NCI-H1417 (cell line): ENCODE measurements around the gene HOXC10.
A peak's percentile ranks its signal among the peaks of the same experiment; 100 is the strongest.

ENCODE experiments used
- DNase-seq, 3 experiments: peaks; one replicate each; lab custom pipeline; 2025; lab: John Stamatoyannopoulos, UW

HOXC10 gene

GRCh38 chr12:54016478-54016964, 31.6 kb downstream of the HOXC10 start:
- peak; percentile 71 to 81 (median 79) for DNase-seq

GRCh38 chr12:54017027-54017788, 32.3 kb downstream of the HOXC10 start:
- peak; percentile 82 to 98 (median 97) for DNase-seq

- peak; percentile 97 to 99 (median 99) for DNase-seq
Observed at GRCh38 chr12:54017878-54018467, 33.0 kb downstream of the HOXC10 start.

GRCh38 chr12:54018468-54018984, 33.6 kb downstream of the HOXC10 start:
- peak; percentile 29 to 82 (median 74) for DNase-seq

GRCh38 chr12:54019091-54019811, 34.3 kb downstream of the HOXC10 start:
- peak; percentile 32 to 80 (median 72) for DNase-seq

DNA sequence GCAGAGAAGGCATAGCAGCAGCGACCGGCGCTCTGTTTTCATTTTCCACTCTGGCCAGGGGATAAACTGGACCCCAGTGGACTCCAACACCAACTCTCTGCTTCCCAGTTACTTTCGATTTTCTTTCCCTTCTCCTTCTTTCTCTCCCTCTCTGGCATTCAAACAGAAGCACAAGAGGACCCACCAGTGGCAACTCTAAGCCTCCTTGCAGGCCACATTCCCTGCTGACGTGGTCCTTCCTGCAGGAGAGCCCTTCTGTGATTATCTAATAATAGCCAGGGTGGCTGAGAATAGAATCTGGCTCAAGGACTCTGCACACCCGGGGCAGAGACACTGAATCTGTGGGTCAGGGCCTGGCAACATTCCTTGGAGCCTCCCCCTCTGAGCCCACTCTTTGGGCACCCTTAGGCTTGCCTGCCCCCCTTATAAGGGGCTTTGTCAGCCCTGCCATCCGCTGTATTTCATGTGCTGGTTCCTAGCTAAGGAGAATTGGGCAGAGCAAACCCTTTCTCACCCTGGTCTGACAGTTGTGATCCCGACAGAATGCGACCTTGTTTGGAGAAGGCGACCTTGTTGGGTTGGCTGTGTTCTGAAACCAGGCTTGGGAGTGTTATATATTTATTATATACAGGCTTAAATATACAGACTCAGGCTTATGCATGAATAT, 35.1 kb downstream of the HOXC10 start:
- DNase-seq, result peak; percentile 23 to 61 (median 47)

- DNase-seq, result no peak
Observed at GRCh38 chr12:54020591-54021405, 35.9 kb downstream of the HOXC10 start.

DNA sequence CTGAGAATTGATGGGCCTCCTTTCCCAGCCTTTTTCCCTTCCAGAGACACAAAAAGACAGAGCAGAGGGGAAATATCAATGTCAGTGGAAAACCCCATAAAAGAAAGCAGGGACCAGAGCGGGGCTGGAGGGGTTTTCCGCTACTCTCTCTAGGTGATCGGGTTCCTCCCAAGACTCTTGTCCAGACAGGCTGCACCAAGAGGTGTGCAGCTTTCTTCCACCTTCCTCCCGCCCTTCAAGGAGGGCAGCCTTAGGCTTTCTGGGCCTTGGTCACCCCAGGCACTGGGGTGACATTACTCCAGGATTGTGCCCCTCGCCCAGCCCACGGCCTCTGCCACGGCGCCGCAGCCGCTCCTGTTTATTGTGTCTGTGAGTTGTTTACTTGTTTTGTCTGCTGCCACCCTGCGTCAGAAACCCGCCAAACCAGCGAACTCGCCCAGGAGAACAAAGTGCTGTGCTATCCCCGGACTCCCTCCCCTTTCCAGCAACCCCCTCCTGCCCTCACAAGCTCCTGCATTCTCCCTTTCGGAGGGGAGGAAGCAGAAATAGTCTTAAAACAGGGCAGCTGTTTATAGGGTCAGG, 36.6 kb downstream of the HOXC10 start:
- peak in 2 of 3 experiments; percentile 52 to 80 for DNase-seq

- DNase-seq, result no peak
Observed at GRCh38 chr12:54022960-54023884, 38.3 kb downstream of the HOXC10 start.

DNA sequence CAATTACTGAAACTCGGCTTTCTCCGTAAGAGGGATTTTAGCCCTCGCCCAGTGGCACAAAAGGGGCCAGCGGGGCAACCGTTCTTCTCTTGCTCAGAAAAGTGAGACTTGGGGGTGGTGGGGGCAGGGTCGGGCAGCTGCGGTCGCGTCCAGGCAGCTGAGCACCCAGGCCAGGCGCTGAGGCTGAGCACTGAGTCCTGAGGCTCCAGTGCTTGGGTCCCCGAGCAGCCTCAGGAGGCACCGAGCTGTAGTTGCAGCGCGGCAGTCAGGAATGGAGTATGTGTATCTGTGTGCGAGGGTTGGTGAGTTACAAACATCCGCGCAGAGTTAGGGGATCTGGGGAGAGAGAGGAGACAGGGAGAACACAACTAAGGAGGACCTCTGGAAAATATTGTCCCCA, 39.2 kb downstream of the HOXC10 start:
- DNase-seq, result no peak

DNA sequence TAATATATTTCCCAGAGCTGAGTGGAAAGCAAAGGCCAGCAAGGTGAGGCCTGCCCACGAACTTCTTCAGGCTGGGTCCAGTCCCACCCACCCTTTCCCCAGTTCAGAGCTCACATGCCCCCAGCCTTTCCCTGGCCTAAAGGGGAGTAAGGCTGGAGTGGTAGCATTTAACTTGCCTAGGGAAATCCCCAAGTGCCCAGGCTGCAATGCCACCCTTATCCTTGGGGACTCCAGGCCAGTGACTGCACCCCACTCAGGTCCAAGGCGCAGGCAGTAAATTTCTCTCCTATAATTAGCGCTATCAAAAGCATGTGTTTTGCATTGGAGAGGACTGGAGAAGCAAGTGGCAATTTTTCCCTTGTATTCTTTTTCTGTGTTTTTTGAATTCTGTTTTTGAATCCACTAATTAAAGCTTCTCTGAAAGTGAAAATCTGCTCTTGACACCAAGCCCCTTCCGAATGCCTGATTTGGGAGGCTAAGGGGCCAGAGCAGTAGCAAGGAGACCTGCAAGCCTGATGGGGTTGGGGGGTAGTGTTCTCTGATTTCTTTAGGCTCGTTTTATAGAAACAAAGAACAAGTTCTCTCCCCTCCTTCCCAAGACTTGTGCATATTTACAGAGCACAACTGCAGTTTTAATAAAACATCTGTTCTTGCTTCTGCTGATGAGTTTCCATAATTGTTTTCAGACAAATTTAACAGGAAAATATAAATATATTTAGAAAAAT, 39.8 kb downstream of the HOXC10 start:
- peak in 1 of 3 experiments; percentile 48 for DNase-seq

GRCh38 chr12:54025499-54026405, 40.8 kb downstream of the HOXC10 start:
- no peak for DNase-seq

DNA sequence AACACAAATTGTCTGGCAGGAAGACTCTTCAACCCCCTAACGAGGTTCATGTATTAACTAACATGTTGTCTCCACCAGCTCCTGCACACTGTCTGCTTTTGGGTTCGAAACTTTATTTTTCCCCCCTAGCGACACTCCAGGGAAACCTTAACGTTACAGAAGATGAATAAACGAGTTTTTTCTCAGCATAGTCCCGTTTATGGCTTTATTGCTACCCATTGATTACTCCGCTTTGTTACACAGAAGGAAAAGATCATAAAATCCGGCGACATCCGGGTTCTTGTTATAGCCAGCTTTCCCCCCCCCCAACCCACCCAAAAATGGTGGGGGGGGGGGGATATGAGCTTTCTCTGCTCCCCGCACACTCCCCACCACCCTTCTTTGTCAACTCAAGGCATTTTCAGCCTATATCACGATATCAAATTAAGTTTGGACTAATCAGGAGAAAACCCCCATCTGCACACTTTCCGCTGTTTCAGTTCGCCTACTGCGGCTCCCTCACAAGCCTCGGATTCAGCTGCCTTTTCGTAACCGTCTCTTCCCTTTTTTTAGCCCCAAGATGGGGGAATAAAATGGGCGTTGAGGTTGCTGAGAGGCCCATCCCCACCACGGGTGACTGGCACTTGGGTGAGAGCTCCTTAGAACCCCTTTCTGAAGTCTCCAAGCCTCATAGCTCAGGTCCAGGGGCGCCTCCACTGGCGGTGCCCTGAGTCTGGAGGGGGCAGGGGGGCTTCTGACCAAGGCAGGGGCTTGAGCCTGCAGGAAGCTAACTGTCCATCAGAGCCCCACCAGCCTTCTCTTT, 41.9 kb downstream of the HOXC10 start:
- no peak for DNase-seq

DNA sequence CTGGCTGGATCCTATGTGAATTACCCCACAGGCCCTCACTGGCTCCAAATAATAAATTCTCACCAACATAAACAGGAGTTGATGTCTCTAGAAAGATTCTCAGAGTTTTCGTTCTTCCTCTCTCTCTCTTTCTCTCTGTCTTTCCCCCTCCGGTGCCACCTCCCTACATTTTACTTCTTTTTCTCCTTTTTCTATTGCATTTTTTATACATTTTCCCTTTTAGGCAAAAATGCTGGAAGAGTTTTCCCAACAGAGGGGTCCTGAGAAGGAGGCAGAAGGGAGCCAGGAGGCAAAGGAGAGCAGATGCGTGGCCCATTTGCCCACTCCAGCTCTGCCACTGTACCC, 42.5 kb downstream of the HOXC10 start:
- DNase-seq, result no peak

GRCh38 chr12:54028314-54029201, 43.6 kb downstream of the HOXC10 start, which contains the start of gene HOXC6:
Gene HOXC6, plus strand, starts transcription at chr12:54028440. Its CDS starts 82 bp downstream, at chr12:54028522.
- DNase-seq, result no peak
